Esophagus (tissue), 2 donors: Measurements from ENCODE around the gene SUMO2. TPM values are rescaled to one million over a fixed set of nuclear protein-coding genes. Genes with fewer than 3 reads are reported as not detected.
"Not testable (repeated sequence)": the region's sequence is repeated elsewhere in the genome, so short reads cannot be mapped to it uniquely, and the experiment has no call there.

Experiments used
- H3K27ac ChIP-seq, 2 donors: one replicate each; pipeline ENCODE4 v1.5.1; 2013; ENCODE audit warnings: low read depth in 2 of 2, mild to moderate bottlenecking in 2 of 2, inconsistent platforms in 1 of 2, low read length in 1 of 2, moderate library complexity in 1 of 2
- H3K27me3 ChIP-seq, 2 donors: one replicate each; pipeline ENCODE4 v1.6.1; 2013; ENCODE audit warnings: low read length in 2 of 2, control low read depth in 1 of 2, mild to moderate bottlenecking in 1 of 2; ENCODE audit not compliant: insufficient read depth in 2 of 2, control insufficient read depth in 1 of 2
- H3K36me3 ChIP-seq, 2 donors: one replicate each; pipeline ENCODE4 v1.6.1; 2013; ENCODE audit warnings: low read length in 1 of 2; ENCODE audit not compliant: control insufficient read depth in 2 of 2, insufficient read depth in 2 of 2
- H3K4me1 ChIP-seq, 2 donors: one replicate each; pipeline ENCODE4 v1.6.1; 2013; ENCODE audit warnings: low read length in 1 of 2; ENCODE audit not compliant: control insufficient read depth in 2 of 2, insufficient read depth in 2 of 2
- H3K4me3 ChIP-seq, 2 donors: one replicate each; pipeline ENCODE4 v1.5.1; 2013; ENCODE audit warnings: low read length in 2 of 2, mild to moderate bottlenecking in 2 of 2, low read depth in 1 of 2, moderate library complexity in 1 of 2
- H3K9me3 ChIP-seq, 2 donors: one replicate each; pipeline ENCODE4 v1.6.1; 2013; ENCODE audit warnings: mild to moderate bottlenecking in 2 of 2, low read depth in 1 of 2, low read length in 1 of 2, moderate library complexity in 1 of 2; ENCODE audit not compliant: control insufficient read depth in 2 of 2, insufficient read depth in 1 of 2
- WGBS, 2 donors: extraction: QIAGEN DNeasy Blood & Tissue Kit; methylation state at CpG; one replicate each; pipeline ENCODE4 v1.1.7; 2013; 5-methylcytosine and 5-hydroxymethylcytosine counted together
- polyA plus RNA-seq, 2 donors: library from polyadenylated mRNA; stranded (reverse); fragments of 200-250 nt; gene quantifications; one replicate each; pipeline ENCODE4 v1.2.3, GENCODE V29; 2013
- donor health status: healthy with polysubstance abuse.
- donor health status: Bipolar disorder and iron deficiency.

The SUMO2 gene
- polyA plus RNA-seq, 2 donors = 68.8 to 76.0 TPM

DNA sequence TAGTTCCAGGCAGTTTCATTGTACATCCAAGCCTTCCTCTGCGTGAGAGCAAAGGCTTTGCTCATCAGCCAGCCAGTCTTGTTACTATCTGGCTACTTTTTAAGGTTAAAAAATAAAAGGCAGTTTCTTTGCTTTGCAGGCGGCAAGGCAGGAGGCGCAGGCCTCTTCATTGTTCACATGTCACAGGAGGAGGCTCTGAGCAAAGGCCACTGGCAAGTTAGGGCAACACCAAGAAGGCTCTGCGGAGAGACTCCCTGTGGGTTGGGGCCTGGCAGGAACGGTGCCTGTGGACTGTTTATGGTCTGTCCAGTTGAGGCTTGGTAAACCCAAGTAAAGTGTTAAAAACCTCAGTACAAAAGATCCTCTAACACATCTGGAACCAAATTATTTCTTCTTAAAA is 47.3 kb downstream of the SUMO2 start:
- peaks cover 0 to under 1% of the 10 kb centered on the region in 2 donors for H3K4me1 ChIP-seq
- no peaks in the 10 kb centered on the region for H3K27me3 ChIP-seq
- H3K36me3 ChIP-seq = peaks cover 0 to 5% of the 10 kb centered on the region in 2 donors
- no peaks in the 10 kb centered on the region for H3K9me3 ChIP-seq
- H3K27ac ChIP-seq = peak overlapping the region; percentile 60 to 62
- no peak overlapping the region for H3K4me3 ChIP-seq
- WGBS, 2 donors = 60 to 70% methylated on average over 5 of the region's 5 CpGs

DNA sequence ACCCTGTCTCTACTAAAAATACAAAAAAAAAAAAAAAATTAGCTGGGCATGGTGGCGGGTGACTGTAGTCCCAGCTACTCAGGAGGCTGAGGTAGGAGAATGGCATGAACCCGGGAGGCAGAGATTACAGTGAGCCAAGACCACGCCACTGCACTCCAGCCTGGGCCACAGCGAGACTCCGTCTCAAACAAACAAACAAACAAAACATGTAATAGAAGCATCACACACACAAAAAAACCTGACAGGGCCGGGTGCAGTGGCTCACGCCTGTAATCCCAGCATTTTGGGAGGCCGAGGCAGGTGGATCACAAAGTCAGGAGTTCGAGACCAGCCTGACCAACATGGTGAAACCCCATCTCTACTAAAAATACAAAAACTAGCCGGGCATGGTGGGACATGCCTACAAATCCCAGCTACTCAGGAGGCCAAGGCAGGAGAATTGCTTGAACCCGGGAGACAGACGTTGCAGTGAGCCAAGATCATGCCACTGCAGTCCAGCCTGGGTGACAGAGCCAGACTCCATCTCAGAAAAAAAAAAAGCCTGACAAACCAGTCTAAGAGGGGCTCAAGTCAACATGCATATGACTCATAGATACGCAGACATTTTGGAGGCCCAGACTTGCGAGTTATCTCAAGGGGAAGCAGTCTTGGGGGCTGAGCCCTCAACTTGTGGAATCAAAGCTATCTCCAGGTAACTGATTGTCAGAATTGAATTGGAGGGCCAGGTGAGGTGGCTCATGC is 49.0 kb downstream of the SUMO2 start:
- not testable (repeated sequence) for H3K4me3 ChIP-seq, H3K4me1 ChIP-seq, H3K9me3 ChIP-seq, H3K27me3 ChIP-seq
- WGBS, 2 donors = 77 to 81% methylated on average over 14 of the region's 14 CpGs
- Histone ChIP-seq H3K27ac (peak overlapping the region in 1 of 2 donors; percentile 33), H3K36me3 (peaks cover 0 to 16% of the 10 kb centered on the region in 2 donors)

- Histone ChIP-seq H3K27ac (no peak overlapping the region), H3K27me3 (no peaks in the 10 kb centered on the region), H3K36me3 (peaks cover 0 to 16% of the 10 kb centered on the region in 2 donors), H3K4me1 (peaks cover 0 to 12% of the 10 kb centered on the region in 2 donors), H3K4me3 (no peak overlapping the region), H3K9me3 (no peaks in the 10 kb centered on the region)
- WGBS, 2 donors = 94 to 96% methylated on average over 3 of the region's 3 CpGs
Measured at GRCh38 chr17:75133001-75133400, 49.8 kb downstream of the SUMO2 start.

GRCh38 chr17:75132018-75133000 is 50.5 kb downstream of the SUMO2 start:
- not testable (repeated sequence) for H3K9me3 ChIP-seq, H3K27me3 ChIP-seq
- H3K27ac ChIP-seq = peak overlapping the region; percentile 93 to 94
- H3K4me1 ChIP-seq = peaks cover 0 to 12% of the 10 kb centered on the region in 2 donors
- H3K4me3 ChIP-seq = peak overlapping the region; percentile 77 to 83
- peaks cover 0 to 16% of the 10 kb centered on the region in 2 donors for H3K36me3 ChIP-seq
- 78% methylated on average over 40 of the region's 40 CpGs for WGBS, 2 donors

DNA sequence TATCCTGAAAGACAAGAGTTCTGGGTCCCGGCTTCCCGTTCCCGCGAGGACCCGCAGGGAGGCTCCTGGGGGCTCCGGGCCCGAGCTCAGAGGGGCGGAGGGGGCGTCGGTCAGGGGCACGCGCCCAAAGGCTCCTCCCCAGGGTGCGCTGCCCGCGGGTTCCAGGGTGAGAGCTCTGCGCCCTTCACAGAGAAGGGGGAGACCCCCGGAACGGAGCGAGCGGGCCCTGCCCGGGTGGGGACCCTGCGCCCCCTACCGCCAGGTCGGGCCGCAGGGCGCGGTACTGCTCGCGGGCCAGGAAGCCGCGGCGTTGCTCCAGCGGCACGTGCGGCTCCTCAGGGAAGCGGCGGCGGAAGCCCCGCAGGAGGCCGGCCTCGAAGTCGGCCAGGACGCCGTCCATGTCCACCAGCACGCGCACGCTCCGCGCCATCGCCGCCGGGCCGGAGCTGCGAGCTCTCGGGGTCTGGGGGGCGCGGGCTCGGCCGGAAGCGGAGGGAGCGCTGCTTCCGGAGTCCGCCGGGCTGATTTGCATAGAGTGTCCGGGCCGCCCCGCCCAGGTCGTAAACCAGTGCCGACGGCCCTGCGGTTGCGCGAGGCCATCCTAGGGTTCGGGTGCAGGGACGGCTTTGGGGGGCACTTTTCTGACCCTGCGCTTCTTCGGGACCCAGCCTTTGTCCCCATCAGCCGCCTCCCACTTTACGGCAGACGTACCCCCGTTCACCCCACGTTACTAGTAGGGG is 51.3 kb downstream of the SUMO2 start, which contains the start of gene NT5C:
NT5C (minus strand) TSS at position 465 of the 740 bp plus-strand sequence; CDS start at position 430, 35 bp downstream.
- WGBS, 2 donors = 1% methylated on average over 60 to 82 of the region's 82 CpGs

GRCh38 chr17:75130632-75131277 is 52.0 kb downstream of the SUMO2 start:
- Histone ChIP-seq H3K9me3 (no peaks in the 10 kb centered on the region), H3K27ac (peak overlapping the region; percentile 93 to 94), H3K36me3 (peaks cover 0 to 16% of the 10 kb centered on the region in 2 donors), H3K4me3 (peak overlapping the region; percentile 77 to 83), H3K4me1 (peaks cover 0 to 16% of the 10 kb centered on the region in 2 donors), H3K27me3 (no peaks in the 10 kb centered on the region)
- whole genome bisulfite sequencing, 2 donors = 12 to 13% methylated on average over 19 to 29 of the region's 29 CpGs

More for the DNA sequence above, 51.3 kb downstream of the SUMO2 start, which contains the start of gene NT5C:
- Histone ChIP-seq H3K27me3 (no peaks in the 10 kb centered on the region), H3K36me3 (peaks cover 0 to 16% of the 10 kb centered on the region in 2 donors), H3K4me1 (peaks cover 0 to 12% of the 10 kb centered on the region in 2 donors), H3K9me3 (no peaks in the 10 kb centered on the region), H3K4me3 (peak within 1 kb of the TSS; percentile 77 to 83), H3K27ac (peak within 1 kb of the TSS; percentile 93 to 94)

GRCh38 chr17:75130059-75130631 is 52.6 kb downstream of the SUMO2 start:
- H3K27ac ChIP-seq = peak overlapping the region in 1 of 2 donors; percentile 94
- WGBS, 2 donors = 69 to 72% methylated on average over 24 of the region's 24 CpGs
- H3K4me1 ChIP-seq = peaks cover under 1 to 19% of the 10 kb centered on the region in 2 donors
- peaks cover 1 to 11% of the 10 kb centered on the region in 2 donors for H3K36me3 ChIP-seq
- no peaks in the 10 kb centered on the region for H3K27me3 ChIP-seq
- H3K4me3 ChIP-seq = peak overlapping the region in 1 of 2 donors; percentile 77
- no peaks in the 10 kb centered on the region for H3K9me3 ChIP-seq

- H3K4me1 ChIP-seq = peaks cover 5 to 25% of the 10 kb centered on the region in 2 donors
- H3K36me3 ChIP-seq = peaks cover 4 to 11% of the 10 kb centered on the region in 2 donors
- H3K27me3 ChIP-seq = no peaks in the 10 kb centered on the region
- no peaks in the 10 kb centered on the region for H3K9me3 ChIP-seq
- WGBS, 2 donors = 80 to 86% methylated on average over 9 of the region's 9 CpGs
- H3K4me3 ChIP-seq = no peak overlapping the region
- H3K27ac ChIP-seq = no peak overlapping the region
Measured at GRCh38 chr17:75129576-75129975, 53.2 kb downstream of the SUMO2 start.
